ENCODE data around the gene POU2F1.

Gene POU2F1

GRCh38 chr1:167457936-167458584 is 237.4 kb downstream of the POU2F1 start:
- Histone ChIP-seq H3K4me3 (no peak overlapping the region), H3K9ac (ENCODE audit: insufficient read length) (no peak overlapping the region), H3K36me3 (ENCODE audit: insufficient read depth, low read length) (no peaks in the 10 kb centered on the region), H3K27ac (no peak overlapping the region), H3K9me3 (ENCODE audit: low read depth, low read length) (no peaks in the 10 kb centered on the region)
- TF ChIP-seq EZH2 (IDR thresholded peaks at IDR 0.05): no peak
- TF ChIP-seq POLR2AphosphoS5 (IDR thresholded peaks at IDR 0.05; ENCODE audit: borderline replicate concordance, low read depth, low read length): no peak
- no peak for TF ChIP-seq FOXP2 (optimal IDR thresholded peaks at IDR 0.05; ENCODE audit: control extremely low read depth, extremely low read length, insufficient read depth)
- DNase-seq (ENCODE audit: low read depth, low spot score): no peak

GRCh38 chr1:167460836-167461235 is 240.2 kb downstream of the POU2F1 start:
- Histone ChIP-seq H3K4me3 (no peak overlapping the region), H3K9ac (ENCODE audit: insufficient read length) (no peak overlapping the region), H3K27ac (no peak overlapping the region), H3K9me3 (ENCODE audit: low read depth, low read length) (no peaks in the 10 kb centered on the region), H3K36me3 (ENCODE audit: insufficient read depth, low read length) (no peaks in the 10 kb centered on the region)
- no peak for DNase-seq (ENCODE audit: low read depth, low spot score)
- TF ChIP-seq POLR2AphosphoS5 (IDR thresholded peaks at IDR 0.05; ENCODE audit: borderline replicate concordance, low read depth, low read length) (no peak), EZH2 (IDR thresholded peaks at IDR 0.05) (no peak), FOXP2 (optimal IDR thresholded peaks at IDR 0.05; ENCODE audit: control extremely low read depth, extremely low read length, insufficient read depth) (no peak)

GRCh38 chr1:167462341-167462740 is 241.7 kb downstream of the POU2F1 start:
- Histone ChIP-seq H3K4me3 (no peak overlapping the region), H3K9ac (ENCODE audit: insufficient read length) (no peak overlapping the region), H3K36me3 (ENCODE audit: insufficient read depth, low read length) (no peaks in the 10 kb centered on the region), H3K9me3 (ENCODE audit: low read depth, low read length) (no peaks in the 10 kb centered on the region), H3K27ac (no peak overlapping the region)
- TF ChIP-seq EZH2 (IDR thresholded peaks at IDR 0.05) (no peak), FOXP2 (optimal IDR thresholded peaks at IDR 0.05; ENCODE audit: control extremely low read depth, extremely low read length, insufficient read depth) (no peak), POLR2AphosphoS5 (IDR thresholded peaks at IDR 0.05; ENCODE audit: borderline replicate concordance, low read depth, low read length) (no peak)
- no peak for DNase-seq (ENCODE audit: low read depth, low spot score)

- H3K36me3 ChIP-seq (ENCODE audit: insufficient read depth, low read length): no peaks in the 10 kb centered on the region
- DNase-seq (ENCODE audit: low read depth, low spot score): no peak
- no peak overlapping the region for H3K4me3 ChIP-seq
- H3K9me3 ChIP-seq (ENCODE audit: low read depth, low read length): no peaks in the 10 kb centered on the region
- H3K9ac ChIP-seq (ENCODE audit: insufficient read length): no peak overlapping the region
- TF ChIP-seq EZH2 (IDR thresholded peaks at IDR 0.05) (no peak), FOXP2 (optimal IDR thresholded peaks at IDR 0.05; ENCODE audit: control extremely low read depth, extremely low read length, insufficient read depth) (no peak), POLR2AphosphoS5 (IDR thresholded peaks at IDR 0.05; ENCODE audit: borderline replicate concordance, low read depth, low read length) (no peak)
- no peak overlapping the region for H3K27ac ChIP-seq
Measured at GRCh38 chr1:167463080-167463479, 242.4 kb downstream of the POU2F1 start.

GRCh38 chr1:167463875-167464575 is 243.3 kb downstream of the POU2F1 start:
- no peak overlapping the region for H3K9ac ChIP-seq (ENCODE audit: insufficient read length)
- H3K27ac ChIP-seq: no peak overlapping the region
- H3K4me3 ChIP-seq: no peak overlapping the region
- no peaks in the 10 kb centered on the region for H3K9me3 ChIP-seq (ENCODE audit: low read depth, low read length)
- no peak for DNase-seq (ENCODE audit: low read depth, low spot score)
- no peaks in the 10 kb centered on the region for H3K36me3 ChIP-seq (ENCODE audit: insufficient read depth, low read length)
- TF ChIP-seq EZH2 (IDR thresholded peaks at IDR 0.05) (no peak), POLR2AphosphoS5 (IDR thresholded peaks at IDR 0.05; ENCODE audit: borderline replicate concordance, low read depth, low read length) (no peak), FOXP2 (optimal IDR thresholded peaks at IDR 0.05; ENCODE audit: control extremely low read depth, extremely low read length, insufficient read depth) (no peak)

- Histone ChIP-seq H3K9me3 (ENCODE audit: low read depth, low read length) (no peaks in the 10 kb centered on the region), H3K36me3 (ENCODE audit: insufficient read depth, low read length) (no peaks in the 10 kb centered on the region), H3K27ac (no peak overlapping the region), H3K4me3 (no peak overlapping the region), H3K9ac (ENCODE audit: insufficient read length) (no peak overlapping the region)
- TF ChIP-seq FOXP2 (optimal IDR thresholded peaks at IDR 0.05; ENCODE audit: control extremely low read depth, extremely low read length, insufficient read depth) (no peak), POLR2AphosphoS5 (IDR thresholded peaks at IDR 0.05; ENCODE audit: borderline replicate concordance, low read depth, low read length) (no peak), EZH2 (IDR thresholded peaks at IDR 0.05) (no peak)
- DNase-seq (ENCODE audit: low read depth, low spot score): no peak
Measured at GRCh38 chr1:167465018-167465417, 244.3 kb downstream of the POU2F1 start.

GRCh38 chr1:167465743-167466142 is 245.1 kb downstream of the POU2F1 start:
- Histone ChIP-seq H3K4me3 (no peak overlapping the region), H3K27ac (no peak overlapping the region), H3K36me3 (ENCODE audit: insufficient read depth, low read length) (no peaks in the 10 kb centered on the region), H3K9me3 (ENCODE audit: low read depth, low read length) (no peaks in the 10 kb centered on the region), H3K9ac (ENCODE audit: insufficient read length) (no peak overlapping the region)
- TF ChIP-seq EZH2 (IDR thresholded peaks at IDR 0.05): no peak
- TF ChIP-seq POLR2AphosphoS5 (IDR thresholded peaks at IDR 0.05; ENCODE audit: borderline replicate concordance, low read depth, low read length): no peak
- no peak for TF ChIP-seq FOXP2 (optimal IDR thresholded peaks at IDR 0.05; ENCODE audit: control extremely low read depth, extremely low read length, insufficient read depth)
- DNase-seq (ENCODE audit: low read depth, low spot score): no peak

- Histone ChIP-seq H3K4me3 (no peak overlapping the region), H3K36me3 (ENCODE audit: insufficient read depth, low read length) (no peaks in the 10 kb centered on the region), H3K9me3 (ENCODE audit: low read depth, low read length) (no peaks in the 10 kb centered on the region), H3K27ac (no peak overlapping the region), H3K9ac (ENCODE audit: insufficient read length) (no peak overlapping the region)
- TF ChIP-seq POLR2AphosphoS5 (IDR thresholded peaks at IDR 0.05; ENCODE audit: borderline replicate concordance, low read depth, low read length): no peak
- TF ChIP-seq FOXP2 (optimal IDR thresholded peaks at IDR 0.05; ENCODE audit: control extremely low read depth, extremely low read length, insufficient read depth): no peak
- no peak for TF ChIP-seq EZH2 (IDR thresholded peaks at IDR 0.05)
- DNase-seq (ENCODE audit: low read depth, low spot score): no peak
Measured at GRCh38 chr1:167467126-167467710, 246.5 kb downstream of the POU2F1 start.

Data from SK-N-MC (cell line).